GM19463 (cell line): ENCODE results near the gene ARL4D.
"Not testable (repeated sequence)": the region's sequence is repeated elsewhere in the genome, so short reads cannot be mapped to it uniquely, and the experiment has no call there.

Experiments used
- ATAC-seq: cut with Tn5 transposase; IDR thresholded peaks from one replicate; pipeline ENCODE4 v1.9.1; 2021; ENCODE audit warnings: mild to moderate bottlenecking, moderate library complexity; ENCODE audit not compliant: unreplicated experiment

ARL4D gene

DNA sequence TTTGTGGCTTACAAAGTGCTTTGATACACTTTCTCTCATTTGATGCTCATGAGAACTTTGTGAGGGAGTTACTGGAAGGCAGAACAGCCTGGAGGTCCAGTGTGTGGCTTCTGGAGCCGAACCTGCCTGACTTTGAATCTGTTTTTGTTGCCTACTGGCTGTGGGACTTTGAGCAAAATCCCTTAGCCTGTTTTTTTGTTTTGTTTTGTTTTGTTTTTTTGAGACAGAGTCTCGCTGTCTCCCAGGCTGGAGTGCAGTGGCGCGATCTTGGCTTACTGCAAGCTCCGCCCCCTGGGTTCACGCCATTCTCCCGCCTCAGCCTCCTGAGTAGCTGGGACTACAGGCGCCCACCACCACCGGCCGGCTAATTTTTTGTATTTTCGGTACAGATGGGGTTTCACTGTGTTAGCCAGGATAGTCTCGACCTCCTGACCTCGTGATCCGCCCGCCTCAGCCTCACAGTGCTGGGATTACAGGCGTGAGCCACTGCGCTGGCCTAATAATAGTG, 20.6 kb downstream of the ARL4D start:
- ATAC-seq = not testable (repeated sequence)

GRCh38 chr17:43423777-43424455, 25.1 kb downstream of the ARL4D start:
- ATAC-seq = no peak

DNA sequence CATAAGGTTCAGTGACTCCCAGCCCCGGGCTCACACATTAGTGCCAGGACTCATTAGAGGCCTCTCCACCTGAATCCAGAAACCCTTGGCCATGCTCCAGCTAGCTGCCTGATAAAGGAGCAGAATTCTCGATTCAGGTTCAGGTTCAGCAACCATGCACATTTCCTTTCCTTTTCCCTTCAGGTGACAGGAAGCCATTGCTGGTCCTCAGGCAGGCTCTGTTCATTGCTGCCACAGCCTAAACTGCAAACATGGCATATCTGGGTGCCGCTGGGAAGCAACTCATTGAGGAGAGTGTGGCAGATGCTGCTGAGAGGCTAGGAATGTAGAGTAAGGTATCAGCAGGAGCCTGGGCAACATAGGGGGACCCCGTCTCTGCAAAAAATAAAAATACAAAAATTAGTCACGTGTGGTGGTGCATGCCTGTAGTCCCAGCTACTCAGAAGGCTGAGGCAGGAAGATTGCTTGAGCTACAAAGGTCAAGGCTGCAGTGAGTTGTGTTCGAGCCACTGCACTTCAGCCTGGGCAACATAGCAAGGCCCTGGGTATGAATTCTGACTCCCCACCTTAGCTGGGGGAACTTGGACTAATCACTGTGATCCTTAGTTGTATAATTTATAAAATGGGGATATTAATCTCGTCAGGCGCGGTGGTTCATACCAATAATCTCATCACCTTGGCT, 28.7 kb downstream of the ARL4D start:
- ATAC-seq = no peak

DNA sequence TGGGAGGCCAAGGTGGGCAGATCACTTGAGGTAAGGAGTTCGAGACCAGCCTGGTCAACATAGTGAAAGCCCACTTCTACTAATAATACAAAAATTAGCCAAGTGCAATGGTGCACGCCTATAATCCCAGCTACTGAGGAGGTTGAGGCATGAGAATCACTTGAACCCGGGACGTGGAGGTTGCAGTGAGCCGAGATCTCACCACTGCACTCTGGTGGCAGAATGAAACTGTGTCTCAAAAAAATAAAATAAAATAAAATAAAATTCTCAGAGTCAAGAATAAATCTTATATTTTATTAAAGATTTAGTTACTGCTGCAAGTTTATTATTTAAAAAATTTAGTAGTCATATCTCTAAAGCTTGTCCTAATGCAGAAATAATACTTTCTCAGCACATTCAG, 29.7 kb downstream of the ARL4D start:
- no peak for ATAC-seq

- ATAC-seq = no peak
Observed at GRCh38 chr17:43430936-43431713, 32.3 kb downstream of the ARL4D start.

GRCh38 chr17:43431714-43432523, 33.1 kb downstream of the ARL4D start:
- no peak for ATAC-seq

- ATAC-seq = no peak
Observed at GRCh38 chr17:43434902-43435319, 36.1 kb downstream of the ARL4D start.

GRCh38 chr17:43437756-43438155, 39.0 kb downstream of the ARL4D start:
- no peak for ATAC-seq

GRCh38 chr17:43438626-43439025, 39.8 kb downstream of the ARL4D start:
- no peak for ATAC-seq

DNA sequence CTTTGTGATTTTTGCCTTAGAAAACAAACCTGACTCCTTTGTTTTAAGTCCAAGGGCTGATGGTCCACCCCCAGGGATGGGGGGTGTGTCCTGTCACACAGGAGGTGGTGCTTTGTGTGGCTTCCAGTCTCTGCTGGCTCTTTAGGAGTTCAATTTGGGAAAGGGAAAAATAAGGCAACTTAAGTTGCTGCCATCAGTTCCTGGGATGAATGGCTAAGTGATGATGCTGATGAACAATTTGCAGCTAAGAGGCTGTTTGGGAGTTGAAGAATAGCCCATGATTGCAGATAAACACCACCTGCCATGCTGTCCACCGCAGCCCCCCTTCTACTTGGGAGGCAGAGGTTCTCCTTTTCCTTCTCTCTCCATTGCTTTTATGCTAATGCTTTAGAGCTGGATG, 40.2 kb downstream of the ARL4D start:
- no peak for ATAC-seq

DNA sequence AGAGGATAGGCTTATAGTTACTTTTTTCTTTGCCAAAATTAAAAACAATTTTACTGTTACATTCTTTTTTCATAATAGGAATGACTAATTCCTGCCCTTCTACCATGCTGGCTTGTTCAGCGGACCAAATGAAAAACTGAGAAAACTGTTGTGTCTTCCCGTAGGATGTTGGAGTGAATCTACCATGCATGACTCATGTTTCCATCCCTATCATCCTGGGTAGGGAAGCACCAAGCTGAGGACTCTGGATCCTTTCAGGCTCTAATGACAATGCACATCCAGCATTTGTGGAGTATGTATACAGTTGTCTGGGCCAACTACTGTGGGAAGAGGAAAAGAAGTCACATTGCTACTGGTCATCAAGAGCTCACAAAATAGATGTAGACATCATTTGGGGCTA, 43.9 kb downstream of the ARL4D start:
- ATAC-seq = no peak

- ATAC-seq = no peak
Observed at GRCh38 chr17:43443381-43443780, 44.6 kb downstream of the ARL4D start.

DNA sequence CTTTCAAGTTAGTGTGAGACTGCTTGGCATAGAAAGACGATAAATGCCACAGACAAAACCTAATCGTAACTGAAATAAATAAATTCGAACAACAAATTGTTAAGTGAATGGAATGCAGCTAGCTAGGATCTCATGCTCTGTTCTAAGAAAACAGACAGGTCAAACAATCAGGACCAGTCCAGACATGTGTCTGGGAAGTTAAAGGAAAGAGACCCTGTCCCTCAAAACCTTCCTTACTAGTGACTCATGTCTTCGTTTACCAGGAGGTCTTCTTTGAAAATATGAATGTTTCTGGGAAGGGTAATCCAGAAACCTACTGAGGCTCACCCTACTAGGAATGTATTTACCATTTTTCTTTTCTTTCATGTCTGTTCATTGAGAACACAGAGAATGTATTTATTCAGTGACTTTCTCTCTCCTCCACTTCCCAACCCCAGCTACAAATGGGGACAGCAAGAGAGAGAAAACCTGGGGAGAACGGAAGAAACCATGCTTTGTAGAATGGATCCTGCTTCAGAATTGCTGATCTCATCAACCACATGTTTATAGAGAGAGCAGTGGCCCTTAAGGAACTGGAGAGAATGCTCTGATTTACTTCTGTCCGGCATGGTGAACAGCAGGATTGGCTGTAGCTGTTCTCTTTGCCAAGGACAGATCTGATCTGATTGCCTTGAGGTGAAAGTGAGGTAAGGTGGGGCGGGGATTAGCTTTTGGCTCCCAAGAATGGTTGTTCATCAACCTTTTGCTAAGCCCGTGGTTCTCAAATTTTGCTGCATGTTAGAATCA, 45.6 kb downstream of the ARL4D start:
- no peak for ATAC-seq

DNA sequence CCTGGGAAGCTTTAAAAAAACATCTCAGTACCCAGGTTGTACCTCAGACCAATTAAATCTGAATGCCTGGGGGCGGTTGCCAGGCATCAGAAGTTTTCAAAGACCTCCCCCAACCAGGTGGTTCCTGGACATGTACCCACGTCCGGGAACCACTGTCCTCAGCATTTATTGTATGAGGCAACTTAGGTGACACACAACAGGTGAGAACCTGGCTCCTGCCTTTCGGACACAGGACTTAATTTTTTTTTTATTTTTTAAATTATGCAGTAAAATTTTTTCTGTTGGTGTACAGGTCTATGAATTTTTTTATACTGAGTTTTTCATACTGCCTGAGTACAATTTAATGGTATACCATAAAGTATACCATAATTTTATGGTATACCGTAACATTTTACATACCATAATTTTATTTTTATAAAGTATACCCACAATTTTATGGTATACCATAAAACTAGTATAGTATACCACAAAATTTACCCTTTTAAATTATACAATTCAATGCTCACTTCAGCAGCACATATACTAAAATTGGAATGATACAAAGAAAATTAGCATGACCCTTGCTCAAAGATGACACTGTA, 46.3 kb downstream of the ARL4D start:
- no peak for ATAC-seq

DNA sequence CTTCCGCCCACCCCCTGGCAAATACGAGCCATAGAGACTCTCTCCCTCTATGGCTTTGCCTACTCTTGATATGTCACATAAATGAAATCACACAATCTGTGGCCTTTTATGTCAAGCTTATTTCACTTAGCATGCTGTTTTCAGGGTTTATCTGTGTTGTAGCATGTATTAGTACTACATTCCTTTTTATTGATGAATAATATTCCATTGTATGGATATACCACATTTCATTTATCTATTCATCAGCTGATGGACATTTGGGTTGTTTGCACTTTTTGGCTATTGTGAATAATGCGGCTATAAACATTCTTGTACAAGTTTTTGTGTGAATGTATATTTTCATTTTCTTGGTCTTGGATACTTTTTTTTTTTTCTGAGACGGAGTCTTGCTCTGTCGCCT, 48.0 kb downstream of the ARL4D start:
- ATAC-seq = no peak

DNA sequence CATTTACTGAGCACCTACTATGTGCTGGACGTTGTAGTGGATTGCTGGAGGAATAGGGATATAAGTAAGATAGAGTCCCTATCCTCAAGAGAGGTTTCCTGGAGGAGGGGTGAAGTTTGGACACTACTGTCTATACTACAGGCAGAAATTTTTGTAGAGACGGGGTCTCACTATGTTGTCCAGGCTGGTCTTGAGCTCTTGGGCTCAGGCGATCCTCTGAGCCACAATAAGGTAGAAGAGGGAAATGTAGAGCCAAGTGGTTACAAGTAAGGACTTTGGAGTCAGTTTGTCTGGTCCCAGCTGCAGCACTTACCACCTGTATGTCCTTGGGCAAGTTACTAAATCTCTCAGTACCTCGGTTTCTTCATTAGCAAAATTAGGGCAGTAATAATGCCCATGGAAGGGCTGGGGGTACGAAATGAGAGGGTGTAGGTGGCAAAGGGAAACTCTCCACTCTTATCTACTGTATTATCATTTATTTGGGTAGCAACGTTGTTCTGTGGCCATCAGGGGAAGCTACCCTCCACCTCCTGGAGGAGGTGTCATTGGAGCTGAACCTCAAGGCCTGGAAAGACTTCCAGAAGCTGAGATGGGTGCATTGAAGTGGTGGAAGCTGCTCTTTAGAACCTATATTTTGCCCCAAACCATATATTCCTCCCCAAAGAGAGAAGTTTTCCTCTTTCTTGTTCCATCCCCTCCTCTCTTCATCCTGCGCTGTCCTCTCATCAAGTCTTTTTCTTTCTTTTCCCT, 50.1 kb downstream of the ARL4D start:
- no peak for ATAC-seq

- no peak for ATAC-seq
Observed at GRCh38 chr17:43449470-43450248, 50.9 kb downstream of the ARL4D start.
